ENCODE results near the gene FKRP.
"Not testable (repeated sequence)": the region's sequence is repeated elsewhere in the genome, so short reads cannot be mapped to it uniquely, and the experiment has no call there.

Gene FKRP

GRCh38 chr19:46773018-46773399 lies 27.2 kb downstream of the FKRP start:
- TF ChIP-seq EZH2phosphoT487 (IDR thresholded peaks at IDR 0.05; ENCODE audit: borderline replicate concordance), result no peak
- TF ChIP-seq, protein P1, sequence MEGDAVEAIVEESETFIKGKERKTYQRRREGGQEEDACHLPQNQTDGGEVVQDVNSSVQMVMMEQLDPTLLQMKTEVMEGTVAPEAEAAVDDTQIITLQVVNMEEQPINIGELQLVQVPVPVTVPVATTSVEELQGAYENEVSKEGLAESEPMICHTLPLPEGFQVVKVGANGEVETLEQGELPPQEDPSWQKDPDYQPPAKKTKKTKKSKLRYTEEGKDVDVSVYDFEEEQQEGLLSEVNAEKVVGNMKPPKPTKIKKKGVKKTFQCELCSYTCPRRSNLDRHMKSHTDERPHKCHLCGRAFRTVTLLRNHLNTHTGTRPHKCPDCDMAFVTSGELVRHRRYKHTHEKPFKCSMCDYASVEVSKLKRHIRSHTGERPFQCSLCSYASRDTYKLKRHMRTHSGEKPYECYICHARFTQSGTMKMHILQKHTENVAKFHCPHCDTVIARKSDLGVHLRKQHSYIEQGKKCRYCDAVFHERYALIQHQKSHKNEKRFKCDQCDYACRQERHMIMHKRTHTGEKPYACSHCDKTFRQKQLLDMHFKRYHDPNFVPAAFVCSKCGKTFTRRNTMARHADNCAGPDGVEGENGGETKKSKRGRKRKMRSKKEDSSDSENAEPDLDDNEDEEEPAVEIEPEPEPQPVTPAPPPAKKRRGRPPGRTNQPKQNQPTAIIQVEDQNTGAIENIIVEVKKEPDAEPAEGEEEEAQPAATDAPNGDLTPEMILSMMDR (conservative IDR thresholded peaks at IDR 0.05; ENCODE audit: low read length), result no peak
- Histone ChIP-seq H3F3A (ENCODE audit: low read depth) (no peaks in the 10 kb centered on the region), H4K20me1 (ENCODE audit: insufficient read depth, low read length, poor library complexity, severe bottlenecking) (peaks cover 17% of the 10 kb centered on the region)

DNA sequence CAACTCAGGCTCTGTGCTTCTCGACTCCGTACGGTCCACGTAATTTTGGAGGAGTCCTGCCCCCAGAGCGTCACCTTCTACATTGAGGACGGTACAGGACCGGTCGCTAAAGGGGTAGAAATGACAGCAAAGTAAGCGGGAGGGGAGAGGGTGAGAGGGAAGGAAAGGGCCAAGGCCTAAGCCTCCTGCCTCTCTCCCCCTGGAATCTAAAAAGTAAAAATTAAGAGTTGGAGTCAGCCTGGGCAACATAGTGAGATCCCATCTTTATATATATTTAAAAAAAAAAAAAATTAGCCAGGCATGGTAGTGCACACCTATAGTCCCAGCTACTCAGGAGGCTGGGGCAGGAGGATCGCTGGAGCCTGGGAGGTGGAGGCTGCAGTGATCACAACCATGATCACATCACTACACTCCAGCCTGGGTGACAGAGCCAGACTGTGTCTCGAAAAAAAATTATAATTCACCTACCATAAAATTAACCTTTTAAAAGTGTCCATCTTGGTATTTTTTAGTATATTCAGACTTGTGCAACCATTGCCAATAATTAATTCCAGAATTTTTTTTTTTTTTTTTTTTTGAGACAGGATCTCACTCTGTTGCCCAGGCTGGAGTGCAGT lies 29.9 kb downstream of the FKRP start:
- H3F3A ChIP-seq (ENCODE audit: low read depth), result no peaks in the 10 kb centered on the region
- no peak overlapping the region for H3K9ac ChIP-seq (ENCODE audit: low read depth, low read length, poor library complexity, severe bottlenecking)
- peaks cover 33% of the 10 kb centered on the region for H4K20me1 ChIP-seq (ENCODE audit: insufficient read depth, low read length, poor library complexity, severe bottlenecking)
- TF ChIP-seq, protein P1 (conservative IDR thresholded peaks at IDR 0.05; ENCODE audit: low read length), result no peak
- TF ChIP-seq EZH2phosphoT487 (IDR thresholded peaks at IDR 0.05; ENCODE audit: borderline replicate concordance), result no peak
- peaks cover 33% of the 10 kb centered on the region for H3K79me2 ChIP-seq (ENCODE audit: insufficient read depth, low read length)
- no peaks in the 10 kb centered on the region for H3K9me2 ChIP-seq (replicated peaks; ENCODE audit: low read depth, low read length)
- no peak overlapping the region for H2AFZ ChIP-seq (ENCODE audit: low read length)
- H3K4me3 ChIP-seq (ENCODE audit: low read length, poor library complexity, severe bottlenecking), result no peak overlapping the region
- H3K4me2 ChIP-seq (ENCODE audit: low read depth, low read length, poor library complexity, severe bottlenecking), result no peak overlapping the region
- peaks cover 4% of the 10 kb centered on the region for H3K4me1 ChIP-seq (ENCODE audit: insufficient read depth, low read length, poor library complexity, severe bottlenecking)
- no peaks in the 10 kb centered on the region for H3K9me3 ChIP-seq (ENCODE audit: insufficient read depth, low read depth, low read length)
- peaks cover 53% of the 10 kb centered on the region; the same call in 1 of the 2 replicates for H3K36me3 ChIP-seq (ENCODE audit: insufficient read depth, low read length)
- no peaks in the 10 kb centered on the region for H3K27me3 ChIP-seq (ENCODE audit: insufficient read depth, low read length, poor library complexity, severe bottlenecking)

More at GRCh38 chr19:46773018-46773399, 27.2 kb downstream of the FKRP start:
- Histone ChIP-seq H3K4me2 (ENCODE audit: low read depth, low read length, poor library complexity, severe bottlenecking) (no peak overlapping the region), H3K4me1 (ENCODE audit: insufficient read depth, low read length, poor library complexity, severe bottlenecking) (no peaks in the 10 kb centered on the region), H3K36me3 (ENCODE audit: insufficient read depth, low read length) (peaks cover 34% of the 10 kb centered on the region; the same call in 1 of the 2 replicates), H3K9ac (ENCODE audit: low read depth, low read length, poor library complexity, severe bottlenecking) (no peak overlapping the region), H3K79me2 (ENCODE audit: insufficient read depth, low read length) (peaks cover 14% of the 10 kb centered on the region; the same call in 1 of the 2 replicates), H3K9me3 (ENCODE audit: insufficient read depth, low read depth, low read length) (no peaks in the 10 kb centered on the region), H3K27me3 (ENCODE audit: insufficient read depth, low read length, poor library complexity, severe bottlenecking) (no peaks in the 10 kb centered on the region), H3K9me2 (replicated peaks; ENCODE audit: low read depth, low read length) (no peaks in the 10 kb centered on the region), H3K4me3 (ENCODE audit: low read length, poor library complexity, severe bottlenecking) (no peak overlapping the region), H2AFZ (ENCODE audit: low read length) (no peak overlapping the region)

DNA sequence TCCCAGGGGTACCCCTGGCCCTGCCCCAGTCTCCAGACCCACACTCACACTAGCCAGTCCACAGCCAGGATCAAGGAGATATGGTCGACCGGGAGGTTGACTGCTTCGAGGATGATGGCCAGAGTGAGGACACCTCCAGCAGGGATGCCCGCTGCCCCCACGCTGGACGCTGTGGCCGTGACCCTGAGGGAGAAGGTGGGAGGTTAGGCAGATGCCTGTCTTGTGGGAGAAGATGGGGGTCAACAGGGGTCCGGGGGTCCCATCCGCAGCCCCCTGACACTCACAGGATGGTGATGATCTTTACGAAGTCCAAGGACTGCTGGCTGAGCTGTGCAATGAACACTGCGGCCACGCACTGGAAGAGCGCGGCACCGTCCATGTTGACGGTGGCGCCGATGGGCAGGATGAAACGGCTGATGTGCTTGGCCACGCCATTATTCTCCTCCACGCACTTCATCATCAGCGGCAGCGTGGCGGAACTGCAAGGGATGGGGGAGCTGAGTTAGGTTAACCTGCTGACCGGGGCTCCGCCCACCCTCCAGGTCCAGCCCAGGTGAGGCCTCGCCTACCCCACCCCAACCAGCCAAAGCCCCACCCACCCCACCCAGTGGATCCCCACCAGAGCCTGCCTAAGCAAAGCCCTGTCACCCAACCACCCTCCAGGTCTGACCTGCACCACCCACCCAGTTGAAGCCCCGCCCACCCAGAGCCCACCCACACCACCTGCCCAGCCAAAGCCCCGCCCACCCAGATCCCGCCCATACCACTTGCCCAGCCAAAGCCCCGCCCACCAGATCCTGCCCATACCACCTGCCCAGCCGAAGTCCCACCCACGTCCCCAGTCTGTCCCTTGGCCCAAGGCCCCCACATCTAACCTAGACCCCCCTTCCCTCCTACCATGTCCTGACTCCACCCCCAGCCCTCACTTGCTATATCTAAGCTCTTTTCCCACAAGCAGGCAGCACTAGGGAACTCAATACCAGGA lies 31.4 kb downstream of the FKRP start:
- Histone ChIP-seq H3K27me3 (ENCODE audit: insufficient read depth, low read length, poor library complexity, severe bottlenecking) (no peaks in the 10 kb centered on the region), H3K36me3 (ENCODE audit: insufficient read depth, low read length) (peaks cover 61% of the 10 kb centered on the region; the same call in 1 of the 2 replicates), H3K4me3 (ENCODE audit: low read length, poor library complexity, severe bottlenecking) (no peak overlapping the region), H3F3A (ENCODE audit: low read depth) (no peaks in the 10 kb centered on the region), H2AFZ (ENCODE audit: low read length) (no peak overlapping the region), H3K9me2 (replicated peaks; ENCODE audit: low read depth, low read length) (no peaks in the 10 kb centered on the region), H4K20me1 (ENCODE audit: insufficient read depth, low read length, poor library complexity, severe bottlenecking) (peaks cover 46% of the 10 kb centered on the region), H3K9me3 (ENCODE audit: insufficient read depth, low read depth, low read length) (no peaks in the 10 kb centered on the region), H3K4me1 (ENCODE audit: insufficient read depth, low read length, poor library complexity, severe bottlenecking) (peaks cover 4% of the 10 kb centered on the region), H3K4me2 (ENCODE audit: low read depth, low read length, poor library complexity, severe bottlenecking) (no peak overlapping the region), H3K79me2 (ENCODE audit: insufficient read depth, low read length) (peaks cover 47% of the 10 kb centered on the region), H3K9ac (ENCODE audit: low read depth, low read length, poor library complexity, severe bottlenecking) (no peak overlapping the region)
- TF ChIP-seq EZH2phosphoT487 (IDR thresholded peaks at IDR 0.05; ENCODE audit: borderline replicate concordance), result no peak
- TF ChIP-seq, protein P1 (conservative IDR thresholded peaks at IDR 0.05; ENCODE audit: low read length), result no peak

- Histone ChIP-seq H3K36me3 (ENCODE audit: insufficient read depth, low read length) (peaks cover 70% of the 10 kb centered on the region; the same call in 1 of the 2 replicates), H3K79me2 (ENCODE audit: insufficient read depth, low read length) (peaks cover 56% of the 10 kb centered on the region), H4K20me1 (ENCODE audit: insufficient read depth, low read length, poor library complexity, severe bottlenecking) (peaks cover 55% of the 10 kb centered on the region), H3K4me1 (ENCODE audit: insufficient read depth, low read length, poor library complexity, severe bottlenecking) (peaks cover 12% of the 10 kb centered on the region)
- not testable (repeated sequence) for H3K4me2 ChIP-seq (ENCODE audit: low read depth, low read length, poor library complexity, severe bottlenecking); H3K9me3 ChIP-seq (ENCODE audit: insufficient read depth, low read depth, low read length); H3K4me3 ChIP-seq (ENCODE audit: low read length, poor library complexity, severe bottlenecking); H3K27me3 ChIP-seq (ENCODE audit: insufficient read depth, low read length, poor library complexity, severe bottlenecking); H3F3A ChIP-seq (ENCODE audit: low read depth); H3K9me2 ChIP-seq (replicated peaks; ENCODE audit: low read depth, low read length); H3K9ac ChIP-seq (ENCODE audit: low read depth, low read length, poor library complexity, severe bottlenecking); H2AFZ ChIP-seq (ENCODE audit: low read length)
Measured at GRCh38 chr19:46777956-46778645, 32.2 kb downstream of the FKRP start.

All from Loucy (cell line).